ENCODE measurements around the gene LRBA. TPM values are rescaled to one million over a fixed set of nuclear protein-coding genes. Genes with fewer than 3 reads are reported as not detected.
A peak's percentile ranks its signal among the peaks of the same experiment; 100 is the strongest.

The LRBA gene
- total RNA-seq, 2 donors from 2014 or later = 30.9 to 33.7 TPM

- Histone ChIP-seq H3K9me3 (no peaks in the 10 kb centered on the region), H3K4me3 (no peak overlapping the region), H3K4me1 (ENCODE audit: control insufficient read depth in 1 of 2, low read depth in 2 of 2) (no peaks in the 10 kb centered on the region), H3K27ac (no peak overlapping the region), H3K27me3 (replicated peaks; ENCODE audit: insufficient read depth) (no peaks in the 10 kb centered on the region), H3K36me3 (no peaks in the 10 kb centered on the region)
- DNase-seq (ENCODE audit: low spot score) = no peak
- ATAC-seq (ENCODE audit: insufficient number of reproducible peaks, low FRiP score, low read depth) = no peak
- TF ChIP-seq CTCF (IDR thresholded peaks at IDR 0.05) = no peak
Measured at GRCh38 chr4:151038452-151039157, 23.5 kb upstream of the LRBA start.

GRCh38 chr4:151035911-151036310, 20.8 kb upstream of the LRBA start:
- Histone ChIP-seq H3K36me3 (no peaks in the 10 kb centered on the region), H3K27ac (no peak overlapping the region), H3K4me1 (ENCODE audit: control insufficient read depth in 1 of 2, low read depth in 2 of 2) (no peaks in the 10 kb centered on the region), H3K27me3 (replicated peaks; ENCODE audit: insufficient read depth) (no peaks in the 10 kb centered on the region), H3K4me3 (no peak overlapping the region), H3K9me3 (no peaks in the 10 kb centered on the region)
- no peak for DNase-seq (ENCODE audit: low spot score)
- ATAC-seq (ENCODE audit: insufficient number of reproducible peaks, low FRiP score, low read depth) = no peak
- TF ChIP-seq CTCF (IDR thresholded peaks at IDR 0.05) = no peak

- H3K27ac ChIP-seq = no peak overlapping the region
- TF ChIP-seq CTCF (IDR thresholded peaks at IDR 0.05) = no peak
- no peaks in the 10 kb centered on the region for H3K36me3 ChIP-seq
- no peak for DNase-seq (ENCODE audit: low spot score)
- H3K4me1 ChIP-seq (ENCODE audit: control insufficient read depth in 1 of 2, low read depth in 2 of 2) = no peaks in the 10 kb centered on the region
- H3K4me3 ChIP-seq = no peak overlapping the region
- no peaks in the 10 kb centered on the region for H3K9me3 ChIP-seq
- ATAC-seq (ENCODE audit: insufficient number of reproducible peaks, low FRiP score, low read depth) = no peak
- H3K27me3 ChIP-seq (replicated peaks; ENCODE audit: insufficient read depth) = no peaks in the 10 kb centered on the region
Measured at GRCh38 chr4:151035328-151035727, 20.2 kb upstream of the LRBA start.

- TF ChIP-seq CTCF (IDR thresholded peaks at IDR 0.05) = no peak
- H3K36me3 ChIP-seq = no peaks in the 10 kb centered on the region
- H3K27me3 ChIP-seq (replicated peaks; ENCODE audit: insufficient read depth) = no peaks in the 10 kb centered on the region
- no peak overlapping the region for H3K27ac ChIP-seq
- no peak overlapping the region for H3K4me3 ChIP-seq
- no peaks in the 10 kb centered on the region for H3K9me3 ChIP-seq
- ATAC-seq (ENCODE audit: insufficient number of reproducible peaks, low FRiP score, low read depth) (no peak), DNase-seq (ENCODE audit: low spot score) (no peak)
- no peaks in the 10 kb centered on the region for H3K4me1 ChIP-seq (ENCODE audit: control insufficient read depth in 1 of 2, low read depth in 2 of 2)
Measured at GRCh38 chr4:151034829-151035228, 19.7 kb upstream of the LRBA start.

- Histone ChIP-seq H3K27ac (no peak overlapping the region), H3K27me3 (replicated peaks; ENCODE audit: insufficient read depth) (no peaks in the 10 kb centered on the region), H3K4me3 (peak overlapping the region; percentile 27), H3K36me3 (no peaks in the 10 kb centered on the region), H3K9me3 (no peaks in the 10 kb centered on the region), H3K4me1 (ENCODE audit: control insufficient read depth in 1 of 2, low read depth in 2 of 2) (no peaks in the 10 kb centered on the region)
- ATAC-seq (ENCODE audit: insufficient number of reproducible peaks, low FRiP score, low read depth) = no peak
- TF ChIP-seq CTCF (IDR thresholded peaks at IDR 0.05) = no peak
- DNase-seq (ENCODE audit: low spot score) = no peak
Measured at GRCh38 chr4:151031831-151032605, 16.9 kb upstream of the LRBA start.

Measured in thoracic aorta (tissue), 2 donors.